SK-N-DZ (cell line): ENCODE data around the gene SCIN.

Experiments
- small RNA-seq, 2 experiments: library from RNA; depleted of rRNA; stranded (forward); fragments of <200 nt; gene quantifications; one replicate each; pipeline ENCODE3, GENCODE V24; 2014

The SCIN gene

Small RNAs within 50 kb of the gene (small RNA-seq; reads per million reads assigned to genes)
- 0 reads per million in 2 experiments for gene RF00264
